ENCODE results near the gene NACC2. TPM values are rescaled to one million over a fixed set of nuclear protein-coding genes. Genes with fewer than 3 reads are reported as not detected.

NACC2 gene
- total RNA-seq, 1 donor from 2014 or later = 34.0 TPM

DNA sequence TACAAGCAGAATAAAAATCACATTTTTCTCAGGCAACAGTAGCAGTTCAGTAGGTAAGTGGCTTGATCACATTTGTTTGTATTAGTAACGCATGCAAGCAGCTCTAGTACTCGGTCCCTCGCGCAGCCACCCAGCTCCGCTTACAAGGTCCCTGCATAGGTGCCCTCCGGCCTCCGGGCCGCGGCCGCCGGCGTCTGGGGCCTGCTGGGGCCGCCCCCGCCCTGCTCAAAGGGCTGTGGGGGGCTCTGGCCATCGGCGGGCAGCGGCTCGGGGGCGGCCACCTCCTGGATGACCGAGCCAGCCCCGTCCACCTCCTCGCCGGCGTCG is 83.8 kb downstream of the NACC2 start:
- Histone ChIP-seq H3K9me3 (ENCODE audit: insufficient read depth, low read depth, low read length) (no peaks in the 10 kb centered on the region), H3K4me2 (ENCODE audit: low read length) (no peak overlapping the region), H3K79me2 (ENCODE audit: insufficient read depth, low read length) (peaks cover 6% of the 10 kb centered on the region), H3K4me1 (ENCODE audit: insufficient read depth, low read length) (peaks cover 23% of the 10 kb centered on the region), H3K9ac (ENCODE audit: low read length) (no peak overlapping the region), H2AFZ (ENCODE audit: low read depth, low read length) (no peak overlapping the region), H3K27me3 (ENCODE audit: insufficient read depth, low read length) (no peaks in the 10 kb centered on the region), H3K27ac (ENCODE audit: low read depth, low read length) (no peak overlapping the region), H4K20me1 (ENCODE audit: insufficient read depth, low read length) (peaks cover 79% of the 10 kb centered on the region), H3K36me3 (ENCODE audit: insufficient read depth, low read length) (no peaks in the 10 kb centered on the region), H3K4me3 (ENCODE audit: insufficient read depth, low read depth, low read length) (no peak overlapping the region)
- Mint-ChIP-seq H3K27me3 (ENCODE audit: low read depth, unreplicated experiment) (no peaks in the 10 kb centered on the region), H3K9me3 (ENCODE audit: unreplicated experiment) (no peaks in the 10 kb centered on the region), H3K4me1 (ENCODE audit: low read depth, unreplicated experiment) (peaks cover 21% of the 10 kb centered on the region), H3K36me3 (ENCODE audit: low read depth, unreplicated experiment) (peaks cover 9% of the 10 kb centered on the region), H3K27ac (ENCODE audit: unreplicated experiment) (peak overlapping the region; percentile 41), H3K4me3 (ENCODE audit: unreplicated experiment) (no peak overlapping the region)
- no peak for DNase-seq (ENCODE audit: low read depth)
- no peak for TF ChIP-seq EZH2 (IDR thresholded peaks at IDR 0.05; ENCODE audit: insufficient read depth, low read length)
- TF ChIP-seq, protein P1, sequence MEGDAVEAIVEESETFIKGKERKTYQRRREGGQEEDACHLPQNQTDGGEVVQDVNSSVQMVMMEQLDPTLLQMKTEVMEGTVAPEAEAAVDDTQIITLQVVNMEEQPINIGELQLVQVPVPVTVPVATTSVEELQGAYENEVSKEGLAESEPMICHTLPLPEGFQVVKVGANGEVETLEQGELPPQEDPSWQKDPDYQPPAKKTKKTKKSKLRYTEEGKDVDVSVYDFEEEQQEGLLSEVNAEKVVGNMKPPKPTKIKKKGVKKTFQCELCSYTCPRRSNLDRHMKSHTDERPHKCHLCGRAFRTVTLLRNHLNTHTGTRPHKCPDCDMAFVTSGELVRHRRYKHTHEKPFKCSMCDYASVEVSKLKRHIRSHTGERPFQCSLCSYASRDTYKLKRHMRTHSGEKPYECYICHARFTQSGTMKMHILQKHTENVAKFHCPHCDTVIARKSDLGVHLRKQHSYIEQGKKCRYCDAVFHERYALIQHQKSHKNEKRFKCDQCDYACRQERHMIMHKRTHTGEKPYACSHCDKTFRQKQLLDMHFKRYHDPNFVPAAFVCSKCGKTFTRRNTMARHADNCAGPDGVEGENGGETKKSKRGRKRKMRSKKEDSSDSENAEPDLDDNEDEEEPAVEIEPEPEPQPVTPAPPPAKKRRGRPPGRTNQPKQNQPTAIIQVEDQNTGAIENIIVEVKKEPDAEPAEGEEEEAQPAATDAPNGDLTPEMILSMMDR (IDR thresholded peaks at IDR 0.05; ENCODE audit: insufficient read depth, low read depth, low read length) = no peak
- FAIRE-seq = no peak

DNA sequence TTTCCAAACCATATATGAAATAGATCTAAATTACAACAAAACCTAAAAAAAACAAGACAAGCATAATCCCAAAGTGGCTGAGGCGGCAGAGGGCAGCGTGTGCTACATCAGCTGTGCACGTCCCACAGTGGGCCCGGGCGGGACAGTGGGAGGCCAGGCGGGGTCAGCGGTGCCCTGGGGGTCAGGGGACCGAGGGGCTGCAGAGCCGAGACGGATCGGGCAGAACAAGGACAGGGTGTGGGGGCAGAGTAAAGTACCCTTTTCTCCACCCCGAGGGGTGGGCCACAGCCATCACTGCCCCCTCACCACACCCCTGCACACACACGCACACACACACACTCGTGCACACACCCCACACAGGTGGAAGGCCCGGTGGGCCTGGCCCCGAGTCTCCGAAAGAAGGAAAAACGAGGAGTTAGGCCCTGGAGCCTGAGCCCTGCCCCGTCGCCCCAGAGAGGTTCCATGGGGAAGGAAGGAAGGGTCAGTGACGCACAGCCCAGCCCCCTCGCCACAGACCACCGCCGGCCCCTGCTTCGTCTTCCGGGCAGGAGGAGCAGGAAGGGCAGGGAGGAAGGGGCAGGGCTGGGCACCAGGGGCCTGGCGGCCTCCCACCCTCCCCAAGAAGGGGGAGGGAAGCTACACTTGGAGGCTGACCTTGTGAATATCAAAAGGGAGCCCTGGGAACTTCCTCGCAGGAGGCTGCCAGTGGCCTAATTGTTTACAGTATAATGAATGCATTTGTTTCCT is 84.3 kb downstream of the NACC2 start:
- Mint-ChIP-seq H3K27ac (ENCODE audit: unreplicated experiment) (peak overlapping the region; percentile 41), H3K36me3 (ENCODE audit: low read depth, unreplicated experiment) (peaks cover 9% of the 10 kb centered on the region), H3K4me3 (ENCODE audit: unreplicated experiment) (no peak overlapping the region), H3K27me3 (ENCODE audit: low read depth, unreplicated experiment) (no peaks in the 10 kb centered on the region), H3K9me3 (ENCODE audit: unreplicated experiment) (no peaks in the 10 kb centered on the region), H3K4me1 (ENCODE audit: low read depth, unreplicated experiment) (peaks cover 21% of the 10 kb centered on the region)
- H3K27me3 ChIP-seq (ENCODE audit: insufficient read depth, low read length) = no peaks in the 10 kb centered on the region
- H3K27ac ChIP-seq (ENCODE audit: low read depth, low read length) = no peak overlapping the region
- H3K9me3 ChIP-seq (ENCODE audit: insufficient read depth, low read depth, low read length) = no peaks in the 10 kb centered on the region
- peaks cover 79% of the 10 kb centered on the region for H4K20me1 ChIP-seq (ENCODE audit: insufficient read depth, low read length)
- no peak overlapping the region for H2AFZ ChIP-seq (ENCODE audit: low read depth, low read length)
- no peak for DNase-seq (ENCODE audit: low read depth)
- FAIRE-seq = no peak
- H3K4me1 ChIP-seq (ENCODE audit: insufficient read depth, low read length) = peaks cover 23% of the 10 kb centered on the region
- no peak overlapping the region for H3K4me3 ChIP-seq (ENCODE audit: insufficient read depth, low read depth, low read length)
- H3K36me3 ChIP-seq (ENCODE audit: insufficient read depth, low read length) = no peaks in the 10 kb centered on the region
- H3K79me2 ChIP-seq (ENCODE audit: insufficient read depth, low read length) = peaks cover 5% of the 10 kb centered on the region
- TF ChIP-seq, protein P1 (IDR thresholded peaks at IDR 0.05; ENCODE audit: insufficient read depth, low read depth, low read length) = no peak
- TF ChIP-seq EZH2 (IDR thresholded peaks at IDR 0.05; ENCODE audit: insufficient read depth, low read length) = no peak
- no peak overlapping the region for H3K4me2 ChIP-seq (ENCODE audit: low read length)
- H3K9ac ChIP-seq (ENCODE audit: low read length) = no peak overlapping the region

DNA sequence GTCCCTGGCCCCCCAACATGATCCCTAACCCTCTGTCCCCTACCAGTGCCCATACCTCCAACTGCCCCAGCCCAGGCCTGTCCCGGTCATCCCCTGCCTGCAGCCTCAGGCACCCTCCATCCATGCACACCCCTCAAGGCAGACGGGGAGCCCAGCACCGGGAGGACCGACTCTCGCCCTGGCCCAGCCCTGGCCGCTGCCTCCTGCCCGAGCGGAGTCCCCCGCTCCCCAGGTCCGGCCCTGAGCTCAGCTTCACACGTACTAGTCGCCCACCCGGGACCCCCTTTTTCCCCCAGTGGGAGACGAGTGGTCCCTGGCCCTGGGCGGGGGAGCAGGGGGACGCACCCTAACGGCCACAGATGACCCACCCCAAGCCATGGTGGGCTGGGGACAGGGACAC is 84.9 kb downstream of the NACC2 start:
- no peak overlapping the region for H3K27ac Mint-ChIP-seq (ENCODE audit: unreplicated experiment)
- FAIRE-seq = no peak

More for the DNA sequence above, 84.9 kb downstream of the NACC2 start:
- Histone ChIP-seq H4K20me1 (ENCODE audit: insufficient read depth, low read length) (peaks cover 79% of the 10 kb centered on the region), H3K79me2 (ENCODE audit: insufficient read depth, low read length) (peaks cover 5% of the 10 kb centered on the region), H3K4me1 (ENCODE audit: insufficient read depth, low read length) (peaks cover 23% of the 10 kb centered on the region), H3K36me3 (ENCODE audit: insufficient read depth, low read length) (no peaks in the 10 kb centered on the region), H3K4me2 (ENCODE audit: low read length) (no peak overlapping the region), H3K27me3 (ENCODE audit: insufficient read depth, low read length) (no peaks in the 10 kb centered on the region), H3K9me3 (ENCODE audit: insufficient read depth, low read depth, low read length) (no peaks in the 10 kb centered on the region), H2AFZ (ENCODE audit: low read depth, low read length) (no peak overlapping the region), H3K27ac (ENCODE audit: low read depth, low read length) (no peak overlapping the region), H3K4me3 (ENCODE audit: insufficient read depth, low read depth, low read length) (no peak overlapping the region), H3K9ac (ENCODE audit: low read length) (no peak overlapping the region)
- no peak overlapping the region for H3K4me3 Mint-ChIP-seq (ENCODE audit: unreplicated experiment)
- no peak for DNase-seq (ENCODE audit: low read depth)
- no peaks in the 10 kb centered on the region for H3K27me3 Mint-ChIP-seq (ENCODE audit: low read depth, unreplicated experiment)
- peaks cover 9% of the 10 kb centered on the region for H3K36me3 Mint-ChIP-seq (ENCODE audit: low read depth, unreplicated experiment)
- peaks cover 21% of the 10 kb centered on the region for H3K4me1 Mint-ChIP-seq (ENCODE audit: low read depth, unreplicated experiment)
- no peak for TF ChIP-seq EZH2 (IDR thresholded peaks at IDR 0.05; ENCODE audit: insufficient read depth, low read length)
- TF ChIP-seq, protein P1 (IDR thresholded peaks at IDR 0.05; ENCODE audit: insufficient read depth, low read depth, low read length) = no peak
- H3K9me3 Mint-ChIP-seq (ENCODE audit: unreplicated experiment) = no peaks in the 10 kb centered on the region

Measured in astrocyte (in vitro differentiated cells and primary cell).